NCI-H748 (cell line): ENCODE data around the gene WSCD1.

ENCODE experiments used
- DNase-seq: peaks from one replicate; lab custom pipeline; 2025; ENCODE audit not compliant: unreplicated experiment; lab: John Stamatoyannopoulos, UW

The WSCD1 gene

DNA sequence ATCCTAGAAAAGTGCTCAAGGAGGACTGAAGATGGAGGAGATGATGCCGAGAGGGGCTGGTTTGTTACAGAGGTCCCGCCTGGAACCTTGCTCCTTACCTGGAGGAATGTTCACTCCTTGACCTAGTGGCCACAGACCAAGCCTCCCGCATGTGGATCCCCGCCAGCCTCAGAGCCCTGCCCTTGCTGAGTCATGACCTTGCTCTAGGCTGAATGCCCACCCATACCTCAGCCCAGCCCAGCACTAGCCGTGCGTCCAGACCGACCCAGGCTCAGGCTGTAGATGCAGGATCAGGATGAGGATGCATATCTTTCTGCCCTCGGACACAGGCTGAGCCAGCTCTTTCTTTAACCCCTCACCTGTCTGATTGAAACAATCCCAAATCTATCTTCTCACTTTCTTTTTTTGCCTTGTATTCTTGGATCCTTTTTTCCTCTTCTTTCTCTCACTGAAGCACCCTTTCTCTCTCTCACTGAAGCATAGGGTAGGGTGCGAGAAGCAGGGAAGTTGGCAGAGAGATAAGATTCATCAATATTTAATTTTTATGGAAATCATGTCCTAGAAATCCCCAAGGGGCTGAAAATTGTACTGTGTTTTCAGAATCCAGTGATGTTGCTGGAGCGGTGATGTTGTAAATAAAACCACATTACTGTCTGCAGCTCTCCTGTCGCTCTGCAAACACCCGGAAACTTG, 34.9 kb downstream of the WSCD1 start:
- no peak for DNase-seq

GRCh38 chr17:6105649-6106007, 35.4 kb downstream of the WSCD1 start:
- no peak for DNase-seq

- no peak for DNase-seq
Observed at GRCh38 chr17:6106212-6106611, 36.0 kb downstream of the WSCD1 start.

- DNase-seq, result no peak
Observed at GRCh38 chr17:6107791-6108190, 37.6 kb downstream of the WSCD1 start.

DNA sequence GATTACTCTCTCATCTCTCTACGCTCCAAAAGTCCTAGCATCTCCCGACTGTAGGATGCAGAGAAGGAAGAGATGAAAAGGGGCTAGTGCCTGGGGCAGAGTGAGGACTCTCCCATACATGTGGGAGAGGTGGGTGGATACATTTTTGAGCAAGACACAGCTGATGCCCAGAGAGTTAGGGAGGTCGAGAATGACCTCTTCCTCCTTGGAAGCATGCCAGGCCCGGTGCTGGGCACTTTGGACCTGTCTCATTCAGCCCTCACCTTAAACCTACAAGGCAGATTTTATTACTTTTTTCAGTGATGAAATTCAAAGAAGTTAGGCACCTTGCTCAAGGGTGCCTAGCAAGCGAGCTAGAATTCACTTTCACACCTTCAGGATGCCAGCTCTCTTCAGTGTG, 38.2 kb downstream of the WSCD1 start:
- DNase-seq, result no peak

DNA sequence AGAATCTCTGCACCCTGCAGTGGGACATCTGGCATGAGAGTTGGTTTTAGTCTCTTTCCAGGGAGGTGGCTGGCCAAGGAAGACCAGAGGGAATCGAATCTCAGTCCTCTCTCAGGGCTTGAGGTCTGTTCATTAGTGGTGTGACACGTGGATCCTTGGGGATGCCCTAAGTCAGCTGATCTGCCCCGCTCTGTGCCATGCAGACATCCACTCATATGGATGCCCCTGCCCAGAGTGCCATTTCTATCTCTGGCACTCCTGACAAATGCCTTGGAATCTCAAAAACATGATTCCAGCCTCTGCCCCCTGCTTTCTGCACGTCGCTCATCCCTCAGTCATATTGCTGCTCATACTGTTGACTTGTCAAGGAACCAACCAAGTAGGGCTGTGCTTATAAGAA, 38.8 kb downstream of the WSCD1 start:
- no peak for DNase-seq

DNA sequence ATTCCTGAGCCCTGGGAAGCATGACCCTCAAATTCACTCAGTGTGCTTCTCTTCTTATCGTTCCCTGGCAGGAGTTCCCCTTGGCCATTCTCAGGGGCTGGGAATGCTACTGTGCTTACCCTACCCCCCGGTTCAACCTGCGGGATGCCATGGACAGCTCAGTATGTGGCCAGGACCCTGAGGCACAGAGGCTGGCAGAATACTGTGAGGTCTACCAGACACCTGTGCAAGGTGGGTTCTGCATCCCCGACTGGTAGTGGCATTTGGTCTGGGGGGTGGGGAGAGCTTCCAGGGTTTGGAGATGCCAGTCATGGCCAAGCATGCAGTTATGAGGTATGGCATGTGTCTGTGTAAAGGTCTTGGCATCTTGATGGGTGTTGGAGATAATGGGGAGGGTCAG, 39.4 kb downstream of the WSCD1 start:
- DNase-seq, result no peak

GRCh38 chr17:6110088-6110487, 39.9 kb downstream of the WSCD1 start:
- DNase-seq, result no peak

DNA sequence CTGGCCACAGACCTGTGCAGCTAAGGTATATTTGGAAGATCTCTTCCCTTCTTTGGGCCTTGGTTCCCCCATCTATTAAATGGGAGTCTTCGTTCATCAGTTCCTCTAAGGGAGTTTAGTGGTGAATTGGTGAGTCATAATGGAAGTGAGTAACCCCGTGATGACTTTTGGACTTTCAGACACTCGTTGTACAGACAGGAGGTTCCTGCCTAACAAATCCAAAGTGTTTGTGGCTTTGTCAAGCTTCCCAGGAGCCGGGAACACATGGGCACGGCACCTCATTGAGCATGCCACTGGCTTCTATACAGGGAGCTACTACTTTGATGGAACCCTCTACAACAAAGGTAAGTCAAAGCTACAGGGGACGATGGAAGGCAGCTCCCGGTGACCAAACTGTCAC, 40.4 kb downstream of the WSCD1 start:
- no peak for DNase-seq

DNA sequence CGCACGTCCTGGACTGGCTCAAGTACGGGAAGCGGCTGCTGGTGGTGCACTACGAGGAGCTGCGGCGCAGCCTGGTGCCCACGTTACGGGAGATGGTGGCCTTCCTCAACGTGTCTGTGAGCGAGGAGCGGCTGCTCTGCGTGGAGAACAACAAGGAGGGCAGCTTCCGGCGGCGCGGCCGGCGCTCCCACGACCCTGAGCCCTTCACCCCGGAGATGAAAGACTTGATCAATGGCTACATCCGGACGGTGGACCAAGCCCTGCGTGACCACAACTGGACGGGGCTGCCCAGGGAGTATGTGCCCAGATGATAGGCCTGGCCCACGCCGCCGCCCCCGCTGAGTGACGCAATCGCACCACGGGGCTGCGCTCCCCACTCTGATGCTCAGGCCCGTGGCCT, 50.2 kb downstream of the WSCD1 start:
- no peak for DNase-seq

DNA sequence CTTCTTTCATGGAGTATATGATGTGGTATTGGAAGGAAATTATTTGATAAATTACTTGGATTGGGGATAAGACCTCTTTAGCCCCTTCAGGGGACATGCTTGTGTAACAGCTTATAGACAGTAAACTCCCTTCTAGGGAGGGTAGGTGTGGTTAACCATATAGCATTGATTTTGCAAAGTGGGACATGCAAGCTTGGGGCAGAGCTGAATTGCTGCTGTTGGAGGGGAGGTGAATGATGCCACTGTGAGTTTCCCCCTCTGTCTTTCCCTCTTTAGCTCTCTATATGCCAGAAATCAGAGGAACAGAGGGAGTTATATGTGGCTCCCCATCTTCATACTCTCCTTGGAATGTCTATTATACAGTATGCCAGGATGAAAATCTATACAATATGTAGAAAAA, 54.7 kb downstream of the WSCD1 start:
- DNase-seq, result no peak

- DNase-seq, result no peak
Observed at GRCh38 chr17:6126768-6127167, 56.6 kb downstream of the WSCD1 start.

- DNase-seq, result no peak
Observed at GRCh38 chr17:6134721-6135120, 64.5 kb downstream of the WSCD1 start.

GRCh38 chr17:6135236-6135635, 65.1 kb downstream of the WSCD1 start:
- no peak for DNase-seq

DNA sequence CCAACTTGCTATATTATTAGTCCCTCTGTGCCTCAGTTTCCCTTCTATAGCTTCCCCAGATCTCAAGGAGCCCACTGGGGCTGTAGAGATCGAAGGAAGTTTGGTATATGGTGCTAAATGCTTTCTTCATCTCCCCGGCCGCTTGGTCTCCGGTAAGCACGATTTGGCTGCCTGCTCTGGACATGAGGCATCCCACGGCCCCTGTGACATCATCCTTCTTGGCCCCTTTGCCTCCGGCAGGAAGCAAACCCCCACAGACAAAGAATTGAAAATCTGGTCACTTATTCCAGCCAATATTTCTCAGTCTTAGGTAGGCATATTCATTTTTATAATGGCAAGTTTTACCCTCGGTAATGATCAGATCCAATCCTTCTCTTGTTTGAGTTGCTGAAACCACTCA, 65.8 kb downstream of the WSCD1 start:
- DNase-seq, result no peak

DNA sequence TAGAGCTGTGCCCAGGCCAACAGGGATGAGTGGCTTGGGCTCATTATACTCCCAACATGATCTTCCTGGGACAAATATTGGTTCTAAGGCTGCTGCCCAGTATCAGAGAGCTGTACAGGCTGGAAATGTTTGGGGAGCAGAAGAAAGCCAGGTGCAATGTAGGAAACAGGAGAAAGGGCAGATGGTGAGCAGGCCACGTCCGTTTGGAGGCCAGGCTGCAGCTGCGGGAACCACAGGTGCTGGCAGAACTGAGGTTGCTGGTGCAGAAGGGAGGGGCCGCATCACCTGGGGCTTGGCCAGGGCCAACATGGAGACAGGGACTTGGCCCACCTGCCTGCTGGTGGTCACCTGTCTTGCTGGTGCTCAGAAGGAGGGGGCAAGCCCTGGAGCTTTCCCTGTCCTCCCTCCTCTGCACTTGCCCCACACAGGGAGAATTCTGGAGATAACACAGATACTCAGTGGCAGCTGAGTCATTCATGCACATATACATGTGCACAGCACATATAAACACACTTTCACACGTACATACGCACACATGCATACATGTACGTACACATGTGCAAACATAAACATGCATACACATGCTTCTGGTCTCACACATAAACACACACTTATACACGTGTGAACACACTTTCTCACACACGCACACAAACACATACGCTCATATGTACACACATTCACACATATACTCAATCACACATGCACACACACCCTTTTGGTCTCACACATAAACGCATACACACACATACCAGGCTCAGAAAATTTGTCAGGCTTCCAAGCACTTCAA, 67.7 kb downstream of the WSCD1 start:
- DNase-seq, result peak; percentile 81

DNA sequence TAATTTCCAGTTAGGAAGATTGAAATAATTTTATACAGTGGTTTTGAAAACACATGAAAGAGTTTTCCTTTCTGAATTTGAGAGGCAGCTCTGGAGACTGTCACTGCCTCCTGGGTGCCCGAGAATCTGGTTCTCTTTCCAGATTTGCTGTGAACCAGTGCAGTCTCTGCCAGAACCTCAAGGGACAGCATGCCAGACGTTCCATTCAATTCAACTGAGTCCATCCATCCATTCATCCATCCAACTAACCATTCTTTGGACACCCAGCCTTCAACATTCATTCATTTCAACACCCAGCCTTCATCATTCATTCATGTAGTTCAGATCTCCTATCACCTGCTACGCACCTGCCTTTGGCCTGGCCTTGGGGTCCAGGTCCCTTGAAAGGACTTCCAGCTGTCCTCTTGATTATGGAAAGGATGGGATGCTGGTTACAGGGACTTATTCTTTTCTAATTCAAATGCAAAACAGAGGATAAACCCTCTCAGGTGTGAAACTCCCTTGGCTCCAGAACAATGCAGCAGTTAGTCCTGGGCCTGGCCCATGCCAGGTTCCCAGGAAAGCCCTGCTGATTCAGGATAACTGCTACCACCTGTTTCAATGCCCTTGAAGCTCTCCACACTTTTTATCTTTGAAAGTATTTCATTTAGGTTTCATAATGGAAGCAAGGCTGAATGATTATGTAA, 68.7 kb downstream of the WSCD1 start:
- peak; percentile 27 for DNase-seq

GRCh38 chr17:6139447-6139832, 69.3 kb downstream of the WSCD1 start:
- no peak for DNase-seq

GRCh38 chr17:6140188-6140587, 70.0 kb downstream of the WSCD1 start:
- no peak for DNase-seq

DNA sequence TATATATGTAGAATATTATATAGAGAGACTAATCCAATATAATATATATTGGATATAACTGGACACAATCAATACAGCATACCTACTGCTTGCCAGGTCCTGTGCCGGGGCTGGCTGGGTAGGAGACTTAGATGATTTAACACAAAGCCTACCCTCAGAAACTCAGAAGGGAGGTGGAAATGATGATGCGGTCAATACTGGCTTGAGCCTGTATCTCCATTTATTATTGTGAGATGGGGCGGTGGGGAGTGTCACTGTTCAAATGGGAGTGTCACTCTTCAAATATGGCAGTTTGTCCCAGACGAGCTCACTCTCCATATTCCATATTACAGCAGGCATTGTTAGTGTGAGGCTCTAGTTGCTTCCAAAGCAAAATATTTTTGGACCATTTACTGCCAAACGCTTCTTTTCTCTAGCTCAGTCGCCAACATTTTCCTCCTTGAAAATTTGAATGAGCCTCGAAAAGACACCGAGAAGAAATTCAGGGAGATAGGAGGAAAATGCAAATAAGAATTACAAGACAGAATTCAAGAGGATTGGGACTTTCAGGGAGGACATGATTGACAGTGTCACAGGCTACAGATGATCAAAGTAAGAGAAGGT, 70.7 kb downstream of the WSCD1 start:
- no peak for DNase-seq

GRCh38 chr17:6142701-6143100, 72.5 kb downstream of the WSCD1 start:
- DNase-seq, result no peak

GRCh38 chr17:6145946-6146345, 75.8 kb downstream of the WSCD1 start:
- no peak for DNase-seq
